Measurements from ENCODE around the gene LRRC28. TPM values are rescaled to one million over a fixed set of nuclear protein-coding genes. Genes with fewer than 3 reads are reported as not detected.

The LRRC28 gene
- total and polyA plus RNA-seq, 9 of the 15 experiments (the other 6 are each of a cell fraction or from before 2014, with no cell fraction given): 5.5 to 17.4 (median 7.9) TPM

DNA sequence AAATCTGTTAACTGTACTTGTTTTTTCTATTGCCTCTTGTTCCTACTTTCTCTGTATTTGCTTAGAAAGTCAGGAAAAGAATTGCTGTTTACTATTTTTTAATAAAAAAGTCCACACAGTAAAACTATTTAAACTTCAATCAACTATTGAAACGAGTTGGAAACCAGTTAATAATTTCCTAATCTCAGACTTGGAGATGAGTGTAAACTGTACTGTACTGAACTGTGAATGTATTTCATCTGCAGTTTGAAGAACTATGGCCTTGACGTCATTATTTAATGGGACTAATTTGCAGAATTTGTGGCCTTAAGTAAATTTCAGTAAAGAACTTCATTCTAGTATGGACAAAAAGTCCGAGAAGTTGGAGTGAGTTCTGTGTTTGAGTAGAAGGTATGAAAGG lies 89.1 kb downstream of the LRRC28 start:
- DNase-seq (ENCODE audit: extremely low read depth in 1 of 4, low spot score in 3 of 4) (no peak), ATAC-seq (no peak), FAIRE-seq (no peak)
- Histone ChIP-seq H3K4me1 (replicated peaks in 1 of 2; ENCODE audit: control insufficient read depth in 2 of 2, insufficient read depth in 2 of 2, low read length in 2 of 2) (no peaks in the 10 kb centered on the region), H3K27ac (ENCODE audit: extremely low read depth, low read depth, low read length) (no peak overlapping the region), H3K9me1 (ENCODE audit: control insufficient read depth, insufficient read depth, low read length) (no peaks in the 10 kb centered on the region), H3K9me3 (replicated peaks; ENCODE audit: control insufficient read depth, insufficient read depth, low read depth, low read length) (no peaks in the 10 kb centered on the region), H3K79me2 (ENCODE audit: control insufficient read depth, insufficient read depth, low read length) (no peaks in the 10 kb centered on the region), H3K27me3 (ENCODE audit: control insufficient read depth in 2 of 2, insufficient read depth in 2 of 2, low read length in 2 of 2) (no peaks in the 10 kb centered on the region), H3K4me2 (ENCODE audit: insufficient read depth, low read length) (no peak overlapping the region), H3K36me3 (ENCODE audit: control insufficient read depth, insufficient read depth, low read length) (no peaks in the 10 kb centered on the region), H3K4me3 (no peak overlapping the region), H2AFZ (ENCODE audit: low read depth, low read length) (no peak overlapping the region), H4K20me1 (replicated peaks; ENCODE audit: control insufficient read depth, insufficient read depth, low read length) (no peaks in the 10 kb centered on the region), H3K9ac (ENCODE audit: insufficient read depth in 1 of 2, low read depth in 2 of 2, low read length in 2 of 2) (no peak overlapping the region)
- no TSS peak for BruUV-seq (replicated peaks)
- ChIA-PET POLR2A (interaction anchor here (1.1 kb wide), 1 partner anchor 17 kb away, joined by 3 read pairs; no protein-coding TSS in a partner anchor), CTCF (ENCODE audit: low intra/inter-chr PET ratio) (no interaction called here)
- TF ChIP-seq HNRNPUL1 (IDR thresholded peaks at IDR 0.05; ENCODE audit: low read length): no peak
- TF ChIP-seq ZC3H4 (CRISPR knock-in tag; IDR thresholded peaks at IDR 0.05; ENCODE audit: borderline replicate concordance): no peak
- no peak for TF ChIP-seq HOXB6 (CRISPR knock-in tag; IDR thresholded peaks at IDR 0.05; ENCODE audit: borderline replicate concordance)
- no peak for TF ChIP-seq JUNB (CRISPR knock-in tag; conservative IDR thresholded peaks at IDR 0.05)
- TF ChIP-seq FOSL1 (tag; conservative IDR thresholded peaks at IDR 0.05): no peak
- no peak for TF ChIP-seq CSDE1 (IDR thresholded peaks at IDR 0.05)
- TF ChIP-seq, protein P1, sequence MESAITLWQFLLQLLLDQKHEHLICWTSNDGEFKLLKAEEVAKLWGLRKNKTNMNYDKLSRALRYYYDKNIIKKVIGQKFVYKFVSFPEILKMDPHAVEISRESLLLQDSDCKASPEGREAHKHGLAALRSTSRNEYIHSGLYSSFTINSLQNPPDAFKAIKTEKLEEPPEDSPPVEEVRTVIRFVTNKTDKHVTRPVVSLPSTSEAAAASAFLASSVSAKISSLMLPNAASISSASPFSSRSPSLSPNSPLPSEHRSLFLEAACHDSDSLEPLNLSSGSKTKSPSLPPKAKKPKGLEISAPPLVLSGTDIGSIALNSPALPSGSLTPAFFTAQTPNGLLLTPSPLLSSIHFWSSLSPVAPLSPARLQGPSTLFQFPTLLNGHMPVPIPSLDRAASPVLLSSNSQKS (CRISPR knock-in tag; IDR thresholded peaks at IDR 0.05): no peak
- TF ChIP-seq ETV1 (tag; conservative IDR thresholded peaks at IDR 0.05; ENCODE audit: low read depth): no peak
- TF ChIP-seq SMAD1 (IDR thresholded peaks at IDR 0.05; ENCODE audit: low read depth, low read length, partially characterized antibody): no peak
- no peak for TF ChIP-seq ZNF239 (CRISPR knock-in tag; IDR thresholded peaks at IDR 0.05)
- TF ChIP-seq STAT5A (IDR thresholded peaks at IDR 0.05; ENCODE audit: borderline replicate concordance, low read length): no peak
- TF ChIP-seq JUN (IDR thresholded peaks at IDR 0.05; ENCODE audit: borderline replicate concordance, low read depth, low read length): no peak
- TF ChIP-seq JUN (CRISPR knock-in tag; IDR thresholded peaks at IDR 0.05; ENCODE audit: borderline replicate concordance): no peak
- TF ChIP-seq IRF2 (CRISPR knock-in tag; IDR thresholded peaks at IDR 0.05): no peak
- TF ChIP-seq ZNF146 (CRISPR knock-in tag; IDR thresholded peaks at IDR 0.05; ENCODE audit: unreplicated experiment): no peak
- TF ChIP-seq, protein P2, sequence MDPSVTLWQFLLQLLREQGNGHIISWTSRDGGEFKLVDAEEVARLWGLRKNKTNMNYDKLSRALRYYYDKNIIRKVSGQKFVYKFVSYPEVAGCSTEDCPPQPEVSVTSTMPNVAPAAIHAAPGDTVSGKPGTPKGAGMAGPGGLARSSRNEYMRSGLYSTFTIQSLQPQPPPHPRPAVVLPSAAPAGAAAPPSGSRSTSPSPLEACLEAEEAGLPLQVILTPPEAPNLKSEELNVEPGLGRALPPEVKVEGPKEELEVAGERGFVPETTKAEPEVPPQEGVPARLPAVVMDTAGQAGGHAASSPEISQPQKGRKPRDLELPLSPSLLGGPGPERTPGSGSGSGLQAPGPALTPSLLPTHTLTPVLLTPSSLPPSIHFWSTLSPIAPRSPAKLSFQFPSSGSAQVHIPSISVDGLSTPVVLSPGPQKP (CRISPR knock-in tag; IDR thresholded peaks at IDR 0.05): no peak
- no peak for TF ChIP-seq LEF1 (IDR thresholded peaks at IDR 0.05)
- TF ChIP-seq MBD2 (IDR thresholded peaks at IDR 0.05; ENCODE audit: borderline replicate concordance, low read depth): no peak
- TF ChIP-seq, protein P3, sequence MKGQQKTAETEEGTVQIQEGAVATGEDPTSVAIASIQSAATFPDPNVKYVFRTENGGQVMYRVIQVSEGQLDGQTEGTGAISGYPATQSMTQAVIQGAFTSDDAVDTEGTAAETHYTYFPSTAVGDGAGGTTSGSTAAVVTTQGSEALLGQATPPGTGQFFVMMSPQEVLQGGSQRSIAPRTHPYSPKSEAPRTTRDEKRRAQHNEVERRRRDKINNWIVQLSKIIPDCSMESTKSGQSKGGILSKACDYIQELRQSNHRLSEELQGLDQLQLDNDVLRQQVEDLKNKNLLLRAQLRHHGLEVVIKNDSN (CRISPR knock-in tag; IDR thresholded peaks at IDR 0.05): no peak
- no peak for TF ChIP-seq BRCA1 (IDR thresholded peaks at IDR 0.05)
- no peak for TF ChIP-seq BRCA1 (CRISPR knock-in tag; IDR thresholded peaks at IDR 0.05)
- 7% methylated on average over 3 of the region's 3 CpGs for WGBS (ENCODE audit: insufficient coverage, low coverage, missing lambda C conversion rate)
- in situ Hi-C loops (cut with MboI) (no loop called here), intact Hi-C loops (cut with micrococcal nuclease) (no loop called here)

All from K562 (cell line).